ENCODE results near the gene C16orf95. TPM values are rescaled to one million over a fixed set of nuclear protein-coding genes. Genes with fewer than 3 reads are reported as not detected.

C16orf95 gene
- total RNA-seq, 1 donor from 2014 or later: 4.7 TPM

DNA sequence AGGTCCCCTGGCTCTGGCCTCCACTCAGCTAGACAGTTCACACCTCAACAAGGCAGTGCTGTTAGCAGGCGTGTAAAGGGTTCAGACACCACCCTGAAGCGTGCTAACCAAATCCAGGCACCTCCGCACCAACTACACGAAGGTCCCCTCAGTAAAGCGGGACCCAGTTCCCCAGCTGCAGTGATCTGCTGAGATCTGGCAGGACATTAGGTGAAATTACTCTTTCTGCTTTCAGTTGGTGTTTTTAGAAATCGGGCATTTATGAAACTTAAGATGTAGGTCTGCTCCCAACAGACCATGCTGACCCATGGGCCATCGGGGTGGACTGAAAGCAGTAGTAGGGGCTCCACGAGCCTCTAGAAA, 39.3 kb upstream of the C16orf95 start:
- H3K4me1 Mint-ChIP-seq (ENCODE audit: low read depth): no peaks in the 10 kb centered on the region
- no peak for DNase-seq (ENCODE audit: low spot score, unreplicated experiment)
- no peak overlapping the region for H3K4me3 Mint-ChIP-seq (ENCODE audit: low read depth)
- no peaks in the 10 kb centered on the region for H3K27me3 Mint-ChIP-seq
- H3K36me3 Mint-ChIP-seq (ENCODE audit: insufficient read depth): peaks cover 19% of the 10 kb centered on the region
- no peaks in the 10 kb centered on the region for H3K9me3 Mint-ChIP-seq (ENCODE audit: low read depth)
- TF ChIP-seq, protein P1, sequence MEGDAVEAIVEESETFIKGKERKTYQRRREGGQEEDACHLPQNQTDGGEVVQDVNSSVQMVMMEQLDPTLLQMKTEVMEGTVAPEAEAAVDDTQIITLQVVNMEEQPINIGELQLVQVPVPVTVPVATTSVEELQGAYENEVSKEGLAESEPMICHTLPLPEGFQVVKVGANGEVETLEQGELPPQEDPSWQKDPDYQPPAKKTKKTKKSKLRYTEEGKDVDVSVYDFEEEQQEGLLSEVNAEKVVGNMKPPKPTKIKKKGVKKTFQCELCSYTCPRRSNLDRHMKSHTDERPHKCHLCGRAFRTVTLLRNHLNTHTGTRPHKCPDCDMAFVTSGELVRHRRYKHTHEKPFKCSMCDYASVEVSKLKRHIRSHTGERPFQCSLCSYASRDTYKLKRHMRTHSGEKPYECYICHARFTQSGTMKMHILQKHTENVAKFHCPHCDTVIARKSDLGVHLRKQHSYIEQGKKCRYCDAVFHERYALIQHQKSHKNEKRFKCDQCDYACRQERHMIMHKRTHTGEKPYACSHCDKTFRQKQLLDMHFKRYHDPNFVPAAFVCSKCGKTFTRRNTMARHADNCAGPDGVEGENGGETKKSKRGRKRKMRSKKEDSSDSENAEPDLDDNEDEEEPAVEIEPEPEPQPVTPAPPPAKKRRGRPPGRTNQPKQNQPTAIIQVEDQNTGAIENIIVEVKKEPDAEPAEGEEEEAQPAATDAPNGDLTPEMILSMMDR (IDR thresholded peaks at IDR 0.05; ENCODE audit: unreplicated experiment): no peak
- H3K27ac Mint-ChIP-seq: no peak overlapping the region

DNA sequence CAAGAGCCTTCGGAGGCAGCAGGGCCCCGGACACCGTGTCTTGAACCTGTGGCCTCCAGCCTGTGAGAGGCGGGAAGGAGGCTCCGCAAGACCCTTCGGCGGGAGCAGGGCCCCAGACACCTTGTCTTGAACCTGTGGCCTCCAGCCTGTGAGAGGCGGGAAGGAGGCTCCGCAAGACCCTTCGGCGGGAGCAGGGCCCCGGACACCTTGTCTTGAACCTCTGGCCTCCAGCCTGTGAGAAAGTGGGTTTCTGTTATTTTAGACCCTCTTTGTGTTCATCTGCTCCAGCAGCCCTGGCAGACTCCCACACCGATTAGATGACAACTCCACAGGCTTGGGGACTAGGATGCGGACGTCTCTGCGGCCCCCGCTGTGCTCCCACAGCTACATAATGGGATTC, 36.4 kb upstream of the C16orf95 start:
- H3K4me3 Mint-ChIP-seq (ENCODE audit: low read depth): no peak overlapping the region
- H3K9me3 Mint-ChIP-seq (ENCODE audit: low read depth): no peaks in the 10 kb centered on the region
- H3K27me3 Mint-ChIP-seq: no peaks in the 10 kb centered on the region
- TF ChIP-seq, protein P1 (IDR thresholded peaks at IDR 0.05; ENCODE audit: unreplicated experiment): no peak
- DNase-seq (ENCODE audit: low spot score, unreplicated experiment): no peak
- no peak overlapping the region for H3K27ac Mint-ChIP-seq
- no peaks in the 10 kb centered on the region for H3K4me1 Mint-ChIP-seq (ENCODE audit: low read depth)
- peaks cover 5% of the 10 kb centered on the region for H3K36me3 Mint-ChIP-seq (ENCODE audit: insufficient read depth)

DNA sequence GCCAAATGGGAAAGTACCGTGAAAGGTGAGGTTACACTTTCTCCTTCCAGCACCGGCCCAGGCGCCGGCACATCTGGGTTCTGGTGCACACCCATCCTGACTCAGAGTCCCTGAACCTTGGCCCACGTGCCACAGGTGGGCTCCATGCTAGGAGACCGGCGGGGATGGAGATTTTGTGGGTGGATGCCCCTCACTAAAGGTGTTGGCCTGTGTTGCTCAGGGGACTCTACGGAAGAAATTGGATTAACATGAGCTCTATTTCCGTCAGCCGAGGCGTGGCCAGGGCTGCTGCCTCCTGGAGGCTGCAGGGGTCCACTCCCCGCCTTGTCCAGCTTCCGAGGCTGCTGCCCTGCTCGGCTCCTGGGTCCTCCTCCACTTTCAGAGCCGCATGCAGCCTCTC, 35.6 kb upstream of the C16orf95 start:
- H3K27ac Mint-ChIP-seq: no peak overlapping the region
- TF ChIP-seq, protein P1 (IDR thresholded peaks at IDR 0.05; ENCODE audit: unreplicated experiment): no peak
- no peak for DNase-seq (ENCODE audit: low spot score, unreplicated experiment)
- no peaks in the 10 kb centered on the region for H3K27me3 Mint-ChIP-seq
- no peak overlapping the region for H3K4me3 Mint-ChIP-seq (ENCODE audit: low read depth)
- peaks cover 2% of the 10 kb centered on the region for H3K36me3 Mint-ChIP-seq (ENCODE audit: insufficient read depth)
- H3K4me1 Mint-ChIP-seq (ENCODE audit: low read depth): no peaks in the 10 kb centered on the region
- H3K9me3 Mint-ChIP-seq (ENCODE audit: low read depth): no peaks in the 10 kb centered on the region

GRCh38 chr16:87351320-87351698, 34.1 kb upstream of the C16orf95 start:
- no peak for DNase-seq (ENCODE audit: low spot score, unreplicated experiment)
- no peaks in the 10 kb centered on the region for H3K9me3 Mint-ChIP-seq (ENCODE audit: low read depth)
- H3K4me3 Mint-ChIP-seq (ENCODE audit: low read depth): no peak overlapping the region
- H3K4me1 Mint-ChIP-seq (ENCODE audit: low read depth): no peaks in the 10 kb centered on the region
- H3K36me3 Mint-ChIP-seq (ENCODE audit: insufficient read depth): peaks cover 2% of the 10 kb centered on the region
- TF ChIP-seq, protein P1 (IDR thresholded peaks at IDR 0.05; ENCODE audit: unreplicated experiment): no peak
- H3K27me3 Mint-ChIP-seq: no peaks in the 10 kb centered on the region
- no peak overlapping the region for H3K27ac Mint-ChIP-seq

- no peak overlapping the region for H3K4me3 Mint-ChIP-seq (ENCODE audit: low read depth)
- H3K27ac Mint-ChIP-seq: no peak overlapping the region
- H3K4me1 Mint-ChIP-seq (ENCODE audit: low read depth): no peaks in the 10 kb centered on the region
- no peaks in the 10 kb centered on the region for H3K9me3 Mint-ChIP-seq (ENCODE audit: low read depth)
- H3K36me3 Mint-ChIP-seq (ENCODE audit: insufficient read depth): peaks cover 2% of the 10 kb centered on the region
- TF ChIP-seq, protein P1 (IDR thresholded peaks at IDR 0.05; ENCODE audit: unreplicated experiment): no peak
- H3K27me3 Mint-ChIP-seq: no peaks in the 10 kb centered on the region
- no peak for DNase-seq (ENCODE audit: low spot score, unreplicated experiment)
Observed at GRCh38 chr16:87350681-87351319, 33.6 kb upstream of the C16orf95 start.
